SK-N-MC (cell line): ENCODE data around the gene TGFB1I1.

Experiments used
- EZH2 ChIP-seq: fragments of 200-600 bp; sonication (generic); IDR thresholded peaks from one replicate; pipeline ENCODE4 v1.6.1; 2017; ENCODE audit warnings: antibody characterized with exemption
- FOXP2 ChIP-seq: optimal IDR thresholded peaks from 2 replicates; pipeline ENCODE3; 2011; ENCODE audit warnings: mild to moderate bottlenecking, moderate library complexity; ENCODE audit not compliant: insufficient read depth; ENCODE audit errors: extremely low read length, control extremely low read depth
- POLR2AphosphoS5 ChIP-seq: IDR thresholded peaks from 2 replicates; pipeline ENCODE4 v1.6.1; 2012; ENCODE audit warnings: mild to moderate bottlenecking, low read depth, low read length, borderline replicate concordance

GRCh38 chr16:31496670-31497069, 24.7 kb downstream of the TGFB1I1 start:
- TF ChIP-seq POLR2AphosphoS5 (no peak), EZH2 (no peak), FOXP2 (no peak)
